Activated B cell treated with CpG ODN at 0.5 μM for 24 hours (primary cell): Measurements from ENCODE around the gene MAMDC2. TPM values are rescaled to one million over a fixed set of nuclear protein-coding genes. Genes with fewer than 3 reads are reported as not detected.

Source experiments
- ATAC-seq: fragments of 200-7000 bp; cut with Tn5 transposase; one replicate; pipeline ENCODE4 v1.10.0; 2021; ENCODE audit warnings: low read depth, mild to moderate bottlenecking, moderate library complexity
- CTCF ChIA-PET: fragments of 350-600 bp; sonication (Branson Sonifier 250); formaldehyde crosslinking; loops from one replicate; lab custom pipeline; 2021; ENCODE audit warnings: antibody characterized with exemption; lab: Charles Lee
- POLR2A ChIA-PET: fragments of 350-600 bp; sonication (Branson Sonifier 250); formaldehyde crosslinking; loops from one replicate; lab custom pipeline; 2021; ENCODE audit warnings: antibody characterized with exemption; lab: Charles Lee
- DNase-seq: peaks from one replicate; pipeline ENCODE4 v3.0.0; 2022
- H3K27ac Mint-ChIP-seq: one replicate; pipeline ENCODE4 v1.8.0; 2020; ENCODE audit warnings: mixed read lengths
- H3K27me3 Mint-ChIP-seq: one replicate; pipeline ENCODE4 v1.8.0; 2021; ENCODE audit warnings: mixed read lengths
- H3K36me3 Mint-ChIP-seq: one replicate; pipeline ENCODE4 v1.8.0; 2021; ENCODE audit warnings: low read depth, mixed read lengths
- H3K4me1 Mint-ChIP-seq: one replicate; pipeline ENCODE4 v1.8.0; 2021; ENCODE audit warnings: mixed read lengths
- H3K4me3 Mint-ChIP-seq: one replicate; pipeline ENCODE4 v1.8.0; 2020; ENCODE audit warnings: mild to moderate bottlenecking, mixed read lengths
- H3K9me3 Mint-ChIP-seq: one replicate; pipeline ENCODE4 v1.8.0; 2020; ENCODE audit warnings: mixed read lengths
- intact Hi-C: fragments of 100-400 bp; cut with micrococcal nuclease; formaldehyde crosslinking; loops from one replicate; pipeline ENCODE4 v1.15.1; 2024
- total RNA-seq: library from RNA; stranded (reverse); gene quantifications from 2 replicates; pipeline ENCODE4 v1.2.3, GENCODE V29; 2022
- TF ChIP-seq, protein P1 (sequence below): fragments of 200-600 bp; IDR thresholded peaks from one replicate; pipeline ENCODE4 v1.8.0; 2022; ENCODE audit warnings: antibody characterized with exemption, mild to moderate bottlenecking

Gene MAMDC2
- total RNA-seq, 1 donor from 2014 or later, result not detected

DNA sequence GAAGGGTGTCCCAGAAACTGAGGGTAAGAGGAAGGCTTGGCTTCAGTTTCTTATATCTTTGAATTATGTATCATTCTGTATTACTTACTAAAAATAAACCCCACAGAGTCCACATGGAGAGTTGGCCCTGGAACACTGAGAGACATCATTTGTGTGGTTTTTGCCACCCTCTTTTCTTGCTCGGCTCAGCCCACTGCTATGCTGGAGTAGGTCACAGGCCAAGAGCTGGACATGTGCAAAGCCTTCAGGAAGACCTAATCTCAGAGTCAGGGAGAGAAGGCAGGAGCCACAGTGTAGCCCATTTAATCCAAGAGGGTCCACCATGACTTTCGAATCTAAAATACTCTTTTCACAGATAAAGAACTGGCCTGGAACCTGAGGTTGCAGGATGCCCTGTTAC is 47.5 kb downstream of the MAMDC2 start:
- intact Hi-C loops, result no loop called here
- TF ChIP-seq, protein P1, sequence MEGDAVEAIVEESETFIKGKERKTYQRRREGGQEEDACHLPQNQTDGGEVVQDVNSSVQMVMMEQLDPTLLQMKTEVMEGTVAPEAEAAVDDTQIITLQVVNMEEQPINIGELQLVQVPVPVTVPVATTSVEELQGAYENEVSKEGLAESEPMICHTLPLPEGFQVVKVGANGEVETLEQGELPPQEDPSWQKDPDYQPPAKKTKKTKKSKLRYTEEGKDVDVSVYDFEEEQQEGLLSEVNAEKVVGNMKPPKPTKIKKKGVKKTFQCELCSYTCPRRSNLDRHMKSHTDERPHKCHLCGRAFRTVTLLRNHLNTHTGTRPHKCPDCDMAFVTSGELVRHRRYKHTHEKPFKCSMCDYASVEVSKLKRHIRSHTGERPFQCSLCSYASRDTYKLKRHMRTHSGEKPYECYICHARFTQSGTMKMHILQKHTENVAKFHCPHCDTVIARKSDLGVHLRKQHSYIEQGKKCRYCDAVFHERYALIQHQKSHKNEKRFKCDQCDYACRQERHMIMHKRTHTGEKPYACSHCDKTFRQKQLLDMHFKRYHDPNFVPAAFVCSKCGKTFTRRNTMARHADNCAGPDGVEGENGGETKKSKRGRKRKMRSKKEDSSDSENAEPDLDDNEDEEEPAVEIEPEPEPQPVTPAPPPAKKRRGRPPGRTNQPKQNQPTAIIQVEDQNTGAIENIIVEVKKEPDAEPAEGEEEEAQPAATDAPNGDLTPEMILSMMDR, result no peak
- POLR2A ChIA-PET, result no interaction called here
- Mint-ChIP-seq H3K27ac (no peak overlapping the region), H3K4me3 (no peak overlapping the region), H3K9me3 (no peaks in the 10 kb centered on the region), H3K4me1 (no peaks in the 10 kb centered on the region), H3K27me3 (peaks cover 7% of the 10 kb centered on the region), H3K36me3 (no peaks in the 10 kb centered on the region)
- no peak for DNase-seq
- no peak for ATAC-seq
- CTCF ChIA-PET, result no interaction called here

DNA sequence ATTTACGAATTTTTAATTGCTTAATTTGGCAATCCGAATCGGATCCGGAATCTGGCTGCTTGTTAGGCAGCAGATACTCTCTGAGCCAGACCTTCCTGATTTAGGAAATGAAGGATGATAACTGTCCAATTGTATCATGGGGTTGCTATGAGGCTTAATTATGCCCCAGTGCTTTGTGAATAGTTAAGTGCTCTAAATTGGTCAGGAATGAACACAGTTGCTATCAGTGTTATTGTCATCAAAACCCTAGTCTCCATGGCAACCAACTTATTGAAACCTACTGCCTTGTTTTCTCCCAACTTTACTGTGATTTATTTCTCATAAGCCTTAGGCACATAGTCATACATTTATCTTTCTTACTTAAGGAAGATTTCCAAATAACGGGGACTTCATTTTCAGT is 47.9 kb downstream of the MAMDC2 start:
- intact Hi-C loops, result no loop called here
- Mint-ChIP-seq H3K4me1 (no peaks in the 10 kb centered on the region), H3K27ac (no peak overlapping the region), H3K4me3 (no peak overlapping the region), H3K9me3 (no peaks in the 10 kb centered on the region), H3K36me3 (no peaks in the 10 kb centered on the region), H3K27me3 (peaks cover 7% of the 10 kb centered on the region)
- ChIA-PET POLR2A (no interaction called here), CTCF (no interaction called here)
- ATAC-seq (no peak), DNase-seq (no peak)
- TF ChIP-seq, protein P1, result no peak

- no peak for ATAC-seq
- Mint-ChIP-seq H3K4me3 (no peak overlapping the region), H3K9me3 (no peaks in the 10 kb centered on the region), H3K27ac (no peak overlapping the region), H3K36me3 (no peaks in the 10 kb centered on the region), H3K4me1 (no peaks in the 10 kb centered on the region), H3K27me3 (peaks cover 7% of the 10 kb centered on the region)
- ChIA-PET CTCF (no interaction called here), POLR2A (no interaction called here)
- no peak for DNase-seq
- TF ChIP-seq, protein P1, result no peak
- intact Hi-C loops, result no loop called here
Measured at GRCh38 chr9:70092190-70092589, 48.5 kb downstream of the MAMDC2 start.

DNA sequence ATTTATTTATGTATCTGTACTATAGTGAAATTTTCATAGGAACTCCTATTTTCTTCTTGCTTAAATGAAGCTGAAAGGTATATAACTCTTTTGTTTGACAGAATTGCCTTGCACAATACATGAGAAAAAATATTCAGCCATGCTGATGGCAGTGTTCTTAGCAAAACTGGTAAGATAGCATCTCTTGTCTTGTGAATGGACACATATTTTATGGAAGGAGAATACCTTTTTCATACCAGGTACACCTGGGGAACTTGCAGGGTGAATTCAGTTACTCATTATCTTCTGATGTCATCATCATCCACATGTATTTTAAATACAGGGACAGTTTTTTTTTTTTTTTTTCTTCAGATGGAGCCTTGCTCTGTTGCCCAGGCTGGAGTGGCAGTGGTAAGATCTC is 49.4 kb downstream of the MAMDC2 start:
- intact Hi-C loops, result no loop called here
- Mint-ChIP-seq H3K27ac (no peak overlapping the region), H3K9me3 (no peaks in the 10 kb centered on the region), H3K36me3 (no peaks in the 10 kb centered on the region), H3K4me1 (no peaks in the 10 kb centered on the region), H3K27me3 (peaks cover 7% of the 10 kb centered on the region), H3K4me3 (no peak overlapping the region)
- ChIA-PET CTCF (interaction anchor here (0.7 kb wide), 1 partner anchor 11 kb away, joined by 3 read pairs; no protein-coding TSS in a partner anchor), POLR2A (no interaction called here)
- ATAC-seq (no peak), DNase-seq (no peak)
- TF ChIP-seq, protein P1, result no peak

DNA sequence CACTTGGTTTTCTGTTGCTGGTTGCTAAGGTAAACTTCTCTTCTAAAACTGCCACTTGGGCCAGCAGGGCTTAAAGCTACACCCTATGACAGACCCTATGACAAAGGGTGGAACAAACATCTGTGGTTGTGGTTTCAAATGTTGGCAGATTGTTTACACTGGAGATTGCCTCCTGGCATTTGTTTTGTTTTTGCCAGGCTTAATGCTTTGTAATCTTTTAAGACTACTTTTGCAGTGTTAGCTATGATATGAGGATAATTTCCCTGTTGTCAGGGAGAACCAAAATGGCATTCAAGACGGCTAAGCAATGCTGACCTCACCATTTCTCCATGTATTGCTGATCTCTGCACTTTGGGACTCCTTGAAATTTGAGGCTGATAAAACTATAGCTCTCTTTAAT is 50.3 kb downstream of the MAMDC2 start:
- H3K36me3 Mint-ChIP-seq, result no peaks in the 10 kb centered on the region
- H3K27ac Mint-ChIP-seq, result no peak overlapping the region
- DNase-seq, result no peak
- peaks cover 7% of the 10 kb centered on the region for H3K27me3 Mint-ChIP-seq
- no peaks in the 10 kb centered on the region for H3K9me3 Mint-ChIP-seq
- H3K4me1 Mint-ChIP-seq, result no peaks in the 10 kb centered on the region
- no peak for ATAC-seq
- TF ChIP-seq, protein P1, result no peak
- ChIA-PET CTCF (interaction anchor here (0.7 to 5.0 kb wide), 2 partner anchors 12 to 17 kb away, joined by 3 to 18 read pairs; no protein-coding TSS in a partner anchor), POLR2A (no interaction called here)
- no peak overlapping the region for H3K4me3 Mint-ChIP-seq
- intact Hi-C loops, result no loop called here
